Measurements from ENCODE around the gene SNRNP40.

GRCh38 chr1:31273619-31274018, 23.0 kb downstream of the SNRNP40 start:
- TF ChIP-seq POLR2A (IDR thresholded peaks at IDR 0.05; ENCODE audit: low read length) (no peak), GATA1 (IDR thresholded peaks at IDR 0.05; ENCODE audit: low read depth, low read length) (no peak)

Measured in erythroblast (primary cell).